Esophagus muscularis mucosa (tissue), 4 donors: ENCODE measurements around the gene NMRK1.

Source experiments
- CTCF ChIP-seq, 3 experiments: fragments of 200-600 bp in 2 of 3; fragments of 450-650 bp in 1 of 3; sonication (generic) in 2 of 3; IDR thresholded peaks; one replicate each; pipeline ENCODE4 v1.5.1; 2017 to 2019; ENCODE audit warnings: antibody characterized with exemption in 3 of 3, mild to moderate bottlenecking in 2 of 3, moderate library complexity in 1 of 3
- EP300 ChIP-seq: sonication (generic); formaldehyde crosslinking; IDR thresholded peaks from one replicate; pipeline ENCODE4 v1.6.1; 2017; ENCODE audit warnings: antibody characterized with exemption
- POLR2A ChIP-seq: fragments of 450-650 bp; IDR thresholded peaks from one replicate; pipeline ENCODE4 v1.6.1; 2017; ENCODE audit warnings: antibody characterized with exemption, moderate library complexity, mild to moderate bottlenecking, low read depth
- POLR2AphosphoS5 ChIP-seq, 2 donors: sonication (generic); formaldehyde crosslinking; IDR thresholded peaks; one replicate each; pipeline ENCODE4 v1.6.1; 2017; ENCODE audit warnings: antibody characterized with exemption in 2 of 2

DNA sequence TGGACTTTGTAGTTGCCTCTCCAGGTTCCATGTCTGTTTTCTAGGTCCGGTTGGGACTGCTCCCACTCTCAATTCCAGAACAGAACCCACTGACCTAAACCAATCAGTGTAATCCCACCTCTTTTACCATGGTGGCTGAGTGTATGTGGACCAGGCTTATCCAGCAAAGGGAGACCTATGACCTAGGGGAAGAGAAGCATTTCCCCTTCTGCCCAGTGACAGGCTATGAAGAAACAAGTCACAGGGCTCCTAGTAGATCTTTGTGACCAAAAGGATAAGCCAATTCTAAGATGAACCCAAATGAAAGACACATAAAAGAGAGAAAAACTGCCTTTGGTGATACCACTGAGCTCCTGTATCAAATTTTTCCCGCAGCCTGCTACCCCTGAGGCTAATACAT is 6.3 kb downstream of the NMRK1 start:
- TF ChIP-seq CTCF (IDR thresholded peaks at IDR 0.05) (no peak), EP300 (no peak), POLR2A (no peak), POLR2AphosphoS5 (IDR thresholded peaks at IDR 0.05) (no peak)
